Prostate gland (tissue), 2 donors: ENCODE measurements around the gene LIMK1. TPM values are rescaled to one million over a fixed set of nuclear protein-coding genes. Genes with fewer than 3 reads are reported as not detected.
"Not testable (repeated sequence)": the region's sequence is repeated elsewhere in the genome, so short reads cannot be mapped to it uniquely, and the experiment has no call there.

ENCODE experiments used
- DNase-seq: peaks from one replicate; pipeline ENCODE4 v3.0.0-alpha.2; 2019; ENCODE audit warnings: low spot score
- H3K27ac ChIP-seq, 2 donors: fragments of 200-600 bp; sonication (generic); 2 replicates each; pipeline ENCODE4 v1.5.1; 2017 to 2019
- H3K27me3 ChIP-seq: fragments of 200-600 bp; sonication (generic); replicated peaks from 2 replicates; pipeline ENCODE4 v1.5.1; 2019; ENCODE audit not compliant: insufficient read depth
- H3K36me3 ChIP-seq, 2 donors: fragments of 200-600 bp; sonication (generic); 1 replicate in 1 of 2; 2 replicates in 1 of 2; pipeline versions ENCODE4 v1.5.1 to v1.8.1; 2017 to 2019
- H3K4me1 ChIP-seq: fragments of 200-600 bp; sonication (generic); replicated peaks from 2 replicates; pipeline ENCODE4 v1.5.1; 2019
- H3K4me3 ChIP-seq, 2 donors: fragments of 200-600 bp; sonication (generic); 2 replicates each; pipeline ENCODE4 v1.5.1; 2017 to 2019
- H3K9me3 ChIP-seq: fragments of 200-600 bp; sonication (generic); 2 replicates; pipeline ENCODE4 v1.5.1; 2017
- CTCF ChIP-seq, 4 experiments: fragments of 200-600 bp in 2 of 4; fragments of 450-650 bp in 2 of 4; sonication (generic) in 2 of 4; IDR thresholded peaks; 1 replicate in 3 of 4; 2 replicates in 1 of 4; pipeline ENCODE4 v1.5.1; 2016 to 2019; ENCODE audit warnings: antibody characterized with exemption in 4 of 4, mild to moderate bottlenecking in 2 of 4, moderate library complexity in 2 of 4
- POLR2A ChIP-seq: fragments of 450-650 bp; IDR thresholded peaks from one replicate; pipeline ENCODE4 v1.6.1; 2016; ENCODE audit warnings: antibody characterized with exemption, mild to moderate bottlenecking
- POLR2AphosphoS5 ChIP-seq: sonication (generic); formaldehyde crosslinking; IDR thresholded peaks from one replicate; pipeline ENCODE4 v1.6.1; 2017; ENCODE audit warnings: antibody characterized with exemption
- WGBS: methylation state at CpG from one replicate; pipeline ENCODE4 v1.1.5; 2018; 5-methylcytosine and 5-hydroxymethylcytosine counted together
- intact Hi-C: fragments of 100-400 bp; cut with DNase I; formaldehyde crosslinking; loops from one replicate; pipeline ENCODE4 v1.14.2; 2022
- total RNA-seq, 2 donors: library from RNA; depleted of rRNA; stranded (reverse); fragments of >200 nt; gene quantifications; one replicate each; pipeline ENCODE4 v1.1.0, GENCODE V29; 2016

Gene LIMK1
- total RNA-seq, 2 donors from 2014 or later = 12.8 to 41.2 TPM

GRCh38 chr7:74044366-74045350 is 38.9 kb upstream of the LIMK1 start:
- no peak for TF ChIP-seq POLR2A
- TF ChIP-seq POLR2AphosphoS5 = no peak
- no peak for TF ChIP-seq CTCF (IDR thresholded peaks at IDR 0.05)
- H3K27me3 ChIP-seq = no peaks in the 10 kb centered on the region
- peaks cover 10% of the 10 kb centered on the region for H3K4me1 ChIP-seq
- H3K27ac ChIP-seq = peak overlapping the region in 1 of 2 donors; percentile 72
- WGBS = 86% methylated on average over 20 of the region's 20 CpGs
- intact Hi-C loops = no loop called here
- no peak for DNase-seq
- no peaks in the 10 kb centered on the region for H3K36me3 ChIP-seq
- no peak overlapping the region for H3K4me3 ChIP-seq
- no peaks in the 10 kb centered on the region for H3K9me3 ChIP-seq

DNA sequence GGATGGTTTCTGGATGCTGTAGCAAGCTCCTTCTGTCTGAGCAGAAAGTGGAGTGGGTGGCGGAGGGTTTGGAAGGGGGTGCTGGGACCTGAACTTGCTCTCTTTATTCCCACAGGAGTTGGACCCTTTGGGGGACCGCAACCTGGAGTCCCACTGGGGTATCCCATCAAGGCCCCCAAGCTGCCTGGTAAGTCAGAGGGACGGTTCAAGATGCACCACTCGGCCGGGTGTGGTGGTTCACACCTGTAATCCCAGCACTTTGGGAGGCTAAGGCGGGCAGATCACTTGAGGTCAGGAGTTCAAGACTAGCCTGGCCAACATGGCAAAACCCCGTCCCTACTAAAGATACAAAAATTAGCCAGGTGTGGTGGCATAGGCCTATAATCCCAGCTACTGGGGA is 37.0 kb upstream of the LIMK1 start:
- H3K9me3 ChIP-seq, H3K36me3 ChIP-seq, DNase-seq, H3K27me3 ChIP-seq, intact Hi-C loops, H3K27ac ChIP-seq, H3K4me3 ChIP-seq: not testable (repeated sequence)
- WGBS = 100% methylated on average over 7 of the region's 7 CpGs
- H3K4me1 ChIP-seq = peaks cover 10% of the 10 kb centered on the region

- Histone ChIP-seq H3K4me1 (peaks cover 8% of the 10 kb centered on the region), H3K27ac (no peak overlapping the region), H3K27me3 (no peaks in the 10 kb centered on the region), H3K36me3 (no peaks in the 10 kb centered on the region), H3K9me3 (no peaks in the 10 kb centered on the region), H3K4me3 (no peak overlapping the region)
- DNase-seq = no peak
- intact Hi-C loops = no loop called here
- WGBS = 83% methylated on average over 5 of the region's 5 CpGs
- TF ChIP-seq POLR2AphosphoS5 (no peak), POLR2A (no peak), CTCF (IDR thresholded peaks at IDR 0.05) (no peak)
These were observed 35.7 kb upstream of the LIMK1 start for GRCh38 chr7:74047804-74048380.

GRCh38 chr7:74048999-74049599 is 34.5 kb upstream of the LIMK1 start:
- DNase-seq = no peak
- no peaks in the 10 kb centered on the region for H3K9me3 ChIP-seq
- no peak overlapping the region for H3K4me3 ChIP-seq
- TF ChIP-seq POLR2A (no peak), POLR2AphosphoS5 (no peak), CTCF (IDR thresholded peaks at IDR 0.05) (no peak)
- WGBS = 99% methylated on average over 2 of the region's 2 CpGs
- no peaks in the 10 kb centered on the region for H3K4me1 ChIP-seq
- no peak overlapping the region for H3K27ac ChIP-seq
- H3K36me3 ChIP-seq = no peaks in the 10 kb centered on the region
- no peaks in the 10 kb centered on the region for H3K27me3 ChIP-seq
- intact Hi-C loops = no loop called here

DNA sequence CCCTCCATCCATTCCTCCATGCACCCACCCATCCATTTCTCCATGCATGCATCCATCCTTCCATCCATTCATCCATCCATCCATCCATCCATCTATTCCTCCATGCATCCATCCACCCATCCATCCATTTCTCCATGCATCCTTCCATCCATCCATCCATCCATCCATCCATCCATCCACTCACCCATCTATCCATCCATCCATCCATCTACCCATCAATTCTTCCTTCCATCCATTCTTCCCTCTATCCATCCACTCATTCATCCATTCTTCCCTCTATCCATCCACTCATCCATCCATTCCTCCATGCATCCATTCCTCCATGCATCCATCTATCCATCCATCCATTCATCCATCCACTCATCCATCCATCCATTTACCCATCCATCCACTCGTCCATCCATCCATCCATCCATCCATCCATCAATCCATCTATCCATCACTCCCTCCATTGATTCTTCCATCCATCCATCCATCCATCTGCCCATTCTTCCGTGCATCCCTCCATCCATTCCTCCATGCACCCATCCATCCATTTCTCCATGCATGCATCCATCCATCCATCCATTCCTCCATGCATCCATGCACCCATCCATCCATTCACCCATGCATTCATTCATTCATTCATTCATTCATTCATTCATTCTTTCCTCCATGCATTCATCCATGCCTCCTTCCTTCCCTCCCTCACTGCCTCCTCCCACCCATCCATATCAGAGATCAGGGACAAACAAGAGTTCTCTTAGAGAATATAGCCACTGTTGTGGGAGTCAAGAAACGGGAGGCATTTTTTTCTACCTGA is 33.4 kb upstream of the LIMK1 start:
- Histone ChIP-seq H3K36me3 (no peaks in the 10 kb centered on the region), H3K27ac (no peak overlapping the region), H3K4me1 (no peaks in the 10 kb centered on the region), H3K27me3 (no peaks in the 10 kb centered on the region), H3K9me3 (no peaks in the 10 kb centered on the region), H3K4me3 (no peak overlapping the region)
- TF ChIP-seq CTCF (IDR thresholded peaks at IDR 0.05) (no peak), POLR2AphosphoS5 (no peak), POLR2A (no peak)
- no peak for DNase-seq
- intact Hi-C loops = no loop called here
- 89% methylated on average over 3 of the region's 3 CpGs for WGBS
